GM21529 (cell line): ENCODE data around the gene CLPX.
"Not testable (repeated sequence)": the region's sequence is repeated elsewhere in the genome, so short reads cannot be mapped to it uniquely, and the experiment has no call there.

Source experiments
- ATAC-seq: cut with Tn5 transposase; IDR thresholded peaks from one replicate; pipeline ENCODE4 v1.9.1; 2021; ENCODE audit not compliant: unreplicated experiment

Gene CLPX

DNA sequence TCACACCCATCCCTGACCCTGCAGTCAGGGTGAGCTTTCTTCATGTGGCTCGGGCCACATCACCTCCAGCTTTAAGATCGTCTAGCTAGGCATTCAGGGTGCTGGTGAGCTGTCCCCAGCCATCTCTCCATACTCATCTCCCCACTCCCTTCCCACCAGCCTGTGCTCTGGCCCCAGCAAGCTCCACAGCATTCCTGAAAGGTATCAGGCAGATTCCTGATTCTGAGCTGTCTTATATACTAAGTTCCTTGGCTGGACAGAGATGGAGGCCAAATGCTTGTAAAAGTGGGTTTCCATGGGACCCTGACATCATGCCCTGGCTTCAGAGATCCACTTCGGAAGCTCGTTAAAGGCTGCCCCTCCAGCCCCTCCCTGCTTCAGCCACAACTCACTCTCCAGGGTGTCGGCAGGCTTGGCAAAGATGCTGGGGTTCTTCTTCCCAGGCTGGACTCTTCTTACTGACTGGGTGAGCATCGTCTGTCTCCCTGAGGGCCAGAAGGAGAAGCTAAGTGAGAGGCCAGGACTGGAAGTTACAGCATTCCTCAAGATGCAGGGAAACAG is 22.2 kb upstream of the CLPX start:
- ATAC-seq = no peak

DNA sequence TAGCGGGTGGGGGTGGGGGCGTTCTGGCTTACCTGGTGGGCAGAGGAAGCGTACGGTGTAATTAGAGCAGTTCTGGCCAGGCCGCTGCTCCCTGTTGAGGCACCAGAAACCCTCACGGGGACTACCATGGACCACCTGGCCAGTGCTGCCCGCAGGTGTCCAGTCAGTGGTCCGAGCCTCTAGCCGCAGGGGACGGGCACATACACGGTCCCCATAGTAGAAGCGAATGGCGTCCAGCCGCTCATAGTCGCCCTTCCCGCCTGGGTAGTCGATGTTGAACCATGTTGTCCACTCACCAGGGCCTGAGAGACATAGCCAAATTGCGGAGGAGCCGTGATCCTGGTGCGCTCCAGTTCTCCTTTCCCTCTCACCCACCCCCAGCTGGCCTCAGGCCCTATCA is 21.6 kb upstream of the CLPX start:
- ATAC-seq = no peak

DNA sequence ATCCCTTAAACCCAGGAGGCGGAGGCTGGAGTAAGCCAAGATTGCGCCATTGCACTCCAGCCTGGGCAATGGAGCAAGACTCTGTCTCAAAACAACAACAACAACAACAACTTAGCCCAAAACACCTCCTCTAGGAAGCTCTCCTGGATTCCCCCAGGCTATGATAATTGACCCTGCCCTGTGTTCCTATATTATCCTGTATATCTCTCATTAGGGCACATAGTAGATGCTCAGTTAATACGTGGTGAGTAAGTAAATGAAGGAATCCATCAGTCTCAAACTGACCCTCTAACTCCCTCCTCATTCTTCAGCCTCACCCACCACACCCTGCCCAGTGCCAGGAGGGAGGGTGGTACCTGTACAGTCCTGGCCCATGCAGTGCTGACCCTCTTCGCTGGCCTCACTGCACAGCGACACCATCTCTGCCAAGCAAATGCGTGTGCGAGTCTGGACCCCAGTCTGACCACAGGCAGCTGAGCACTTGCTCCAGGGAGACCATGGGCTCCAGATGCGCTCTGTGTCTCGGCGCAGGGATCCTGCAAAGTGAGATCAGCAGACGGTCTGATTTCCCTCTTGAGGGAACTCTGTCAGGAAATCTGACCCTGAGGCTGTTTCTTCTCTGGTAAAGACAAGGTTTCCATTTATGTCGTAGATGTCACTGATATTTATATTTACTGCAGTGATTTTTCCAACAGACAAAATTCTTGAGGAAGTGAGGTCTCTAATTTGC is 20.0 kb upstream of the CLPX start:
- no peak for ATAC-seq

DNA sequence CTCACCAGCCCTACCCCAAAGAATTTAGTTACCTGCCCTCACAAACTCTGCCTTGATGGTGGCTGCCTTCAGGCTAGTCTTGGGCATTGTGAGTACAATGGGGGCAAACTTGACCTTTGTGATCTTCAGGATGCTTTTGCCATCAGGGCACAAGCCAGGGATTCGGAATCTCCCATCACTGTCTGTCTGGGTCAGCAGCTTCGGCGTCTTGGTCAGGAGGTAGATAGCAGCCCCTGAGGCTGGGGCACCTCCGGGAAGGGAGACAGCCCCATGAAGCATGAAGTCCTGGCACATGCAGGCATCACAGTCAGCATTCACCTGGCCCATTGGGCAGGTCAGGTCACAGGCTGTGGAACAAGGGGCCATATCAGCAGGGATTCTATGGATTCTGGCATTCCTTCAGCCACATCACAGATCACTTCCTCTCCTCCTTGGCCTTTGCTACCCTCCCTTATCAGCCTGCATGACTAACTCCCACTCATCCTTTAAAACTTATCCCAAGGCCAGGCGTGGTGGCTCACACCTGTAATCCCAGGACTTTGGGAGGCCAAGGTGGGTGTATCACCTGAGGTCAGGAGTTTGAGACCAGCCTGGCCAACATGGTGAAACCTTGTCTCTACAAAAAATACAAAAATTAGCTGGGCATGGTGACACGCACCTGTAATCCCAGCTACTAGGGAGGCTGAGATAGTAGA is 19.2 kb upstream of the CLPX start:
- no peak for ATAC-seq

DNA sequence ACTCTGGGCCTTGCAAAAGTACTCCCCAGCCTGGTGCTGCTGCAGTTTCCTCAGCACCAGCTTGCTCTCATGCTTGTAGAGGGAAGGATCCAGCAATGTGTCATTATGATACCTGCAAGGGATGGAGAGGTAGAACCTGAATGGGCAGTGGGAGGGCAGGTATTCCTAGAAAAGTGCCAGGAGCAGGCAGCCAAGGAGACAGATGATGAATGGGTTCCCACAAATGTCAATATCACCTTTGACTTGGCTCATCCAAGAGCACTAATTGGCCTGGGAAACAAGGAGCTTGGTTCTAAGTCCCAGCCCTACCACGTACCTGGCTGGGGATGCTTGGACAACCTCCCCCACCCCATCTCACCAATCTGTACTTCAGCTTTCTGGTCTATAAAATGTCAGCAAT is 16.8 kb upstream of the CLPX start:
- no peak for ATAC-seq

DNA sequence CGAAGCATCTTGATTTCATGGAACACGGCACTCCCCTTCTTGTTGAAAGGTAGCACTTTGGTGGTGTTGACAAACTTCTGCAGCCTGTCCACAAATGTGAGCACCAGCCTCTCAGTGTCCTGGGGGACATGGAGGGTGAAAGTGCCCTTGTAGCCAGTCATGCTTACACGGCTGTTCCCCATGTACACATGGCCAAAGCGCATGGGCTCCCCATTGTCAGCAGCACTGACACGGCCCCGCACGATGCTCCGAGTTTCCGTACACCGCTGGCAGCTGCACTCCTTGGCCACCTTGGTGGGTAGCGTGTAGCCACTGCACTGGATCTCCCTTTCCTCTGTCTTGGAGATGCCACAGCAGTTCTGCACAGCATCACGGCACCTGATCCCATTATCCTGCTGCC is 13.4 kb upstream of the CLPX start:
- no peak for ATAC-seq

DNA sequence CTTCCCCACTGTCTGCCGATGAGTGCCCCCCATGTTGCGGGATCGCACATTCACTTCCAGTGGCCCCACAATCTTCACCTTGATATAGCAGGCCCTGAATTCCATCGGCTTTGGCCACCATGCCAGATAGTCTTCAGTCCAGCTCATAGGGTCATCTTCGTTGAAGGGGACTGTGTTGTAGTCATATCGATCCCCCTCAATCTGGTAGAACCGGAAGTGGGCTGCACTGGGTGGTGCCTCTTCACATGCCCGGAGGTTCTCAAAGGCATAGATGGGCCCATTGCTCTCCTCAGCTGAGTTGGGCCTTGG is 12.1 kb upstream of the CLPX start:
- ATAC-seq = no peak

DNA sequence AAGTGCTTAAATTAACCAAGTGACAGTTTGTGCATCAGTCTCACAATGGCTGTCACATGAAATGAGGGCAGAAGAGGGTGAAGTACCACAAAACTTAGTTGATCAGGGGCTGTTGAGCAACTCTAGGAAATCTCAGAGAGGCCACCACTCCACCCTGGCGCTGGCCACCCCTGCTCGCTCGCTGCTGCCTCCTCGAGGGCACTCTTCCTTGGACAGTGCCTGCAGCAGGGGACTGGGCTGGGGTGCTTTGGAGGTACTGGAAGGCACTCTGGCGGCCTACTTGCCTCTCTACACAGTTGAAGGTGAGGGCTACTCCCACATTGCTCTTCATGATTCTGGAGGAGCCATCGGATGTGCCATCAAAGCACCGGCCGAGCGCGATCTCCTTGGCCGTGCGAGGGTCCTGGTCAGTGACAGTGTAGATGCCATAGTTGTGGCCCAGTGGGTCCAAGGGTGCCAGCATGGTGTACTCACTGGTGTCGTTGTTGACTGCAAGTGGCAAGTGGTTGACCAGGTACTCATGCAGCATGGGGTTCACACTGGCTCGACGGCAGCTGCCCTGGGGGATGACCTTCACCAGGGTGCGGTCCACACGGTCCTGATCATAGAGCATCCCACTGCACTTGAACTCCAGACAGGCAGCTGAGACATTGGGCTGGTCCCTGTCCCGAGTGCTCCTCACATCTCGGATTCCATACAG is 11.6 kb upstream of the CLPX start:
- no peak for ATAC-seq

DNA sequence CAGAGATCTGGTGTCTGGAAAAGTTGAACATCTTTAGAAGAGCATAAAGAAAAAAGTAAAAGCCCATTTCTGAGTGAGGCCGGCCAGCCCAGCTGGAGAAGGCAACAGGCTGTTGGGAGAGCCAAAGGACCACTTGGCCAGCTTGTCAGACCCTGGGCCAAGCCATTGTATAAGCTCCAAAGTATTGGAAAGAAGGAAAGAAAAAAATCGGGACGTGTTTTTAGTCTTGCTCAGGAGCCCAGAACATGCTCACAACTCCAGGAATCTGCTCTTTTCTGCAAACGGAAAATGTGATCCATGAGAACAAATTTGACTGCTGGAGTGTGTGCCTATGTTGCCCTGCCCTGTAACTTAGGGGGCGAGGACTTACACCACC is 10.4 kb upstream of the CLPX start:
- no peak for ATAC-seq

DNA sequence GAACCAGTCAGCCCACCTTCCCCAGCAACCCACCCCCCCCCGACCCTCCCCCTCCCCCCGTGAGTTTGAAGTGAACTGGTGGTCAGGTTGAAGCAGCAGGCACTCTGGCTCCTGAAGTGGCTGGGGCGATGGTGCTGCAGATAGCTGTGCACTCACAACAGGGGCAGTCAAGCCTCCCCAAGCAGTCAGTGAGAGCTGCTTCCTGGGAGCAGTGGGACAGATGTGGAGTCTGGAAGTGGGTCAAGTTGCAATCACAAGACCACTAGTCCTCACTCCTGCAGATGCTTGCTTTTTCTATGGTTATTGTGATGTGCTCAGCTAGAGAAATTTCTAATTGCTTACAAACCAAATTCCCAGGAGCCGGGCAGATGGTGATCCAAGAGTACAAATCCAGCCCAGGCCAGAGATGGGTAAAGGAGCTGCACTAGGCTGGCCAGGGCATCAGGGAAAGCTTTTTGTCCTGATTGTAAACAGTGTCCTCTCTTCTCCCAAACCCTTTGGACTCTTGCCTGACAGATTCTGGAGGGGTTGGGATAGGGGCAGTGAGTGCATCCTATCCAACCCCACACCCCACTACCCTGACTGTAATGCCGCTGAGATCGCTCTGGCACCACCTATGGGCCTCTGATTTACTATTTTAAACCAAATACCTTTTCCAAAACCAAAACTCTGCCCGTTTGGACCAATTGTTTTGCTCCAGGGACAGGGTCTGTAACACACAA is 9.8 kb upstream of the CLPX start:
- ATAC-seq = no peak

DNA sequence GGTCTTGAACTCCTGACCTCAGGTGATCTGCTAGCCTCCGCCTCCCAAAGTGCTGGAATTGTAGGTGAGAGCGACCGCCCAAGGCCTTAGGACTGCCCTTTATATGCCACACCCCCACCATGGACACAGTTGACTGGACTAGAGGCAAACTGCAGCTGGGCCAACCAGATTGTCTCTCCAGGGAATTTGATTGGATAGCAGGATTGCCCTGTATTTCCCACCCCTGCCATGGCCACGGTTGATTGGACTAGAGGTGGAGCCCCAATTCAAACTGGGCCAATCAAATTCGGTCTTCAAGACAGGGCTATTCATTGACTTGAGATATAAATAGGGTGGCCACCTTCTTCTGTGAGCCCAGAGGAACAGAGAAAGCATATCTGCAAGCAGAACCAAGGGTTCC is 6.9 kb upstream of the CLPX start:
- no peak for ATAC-seq

DNA sequence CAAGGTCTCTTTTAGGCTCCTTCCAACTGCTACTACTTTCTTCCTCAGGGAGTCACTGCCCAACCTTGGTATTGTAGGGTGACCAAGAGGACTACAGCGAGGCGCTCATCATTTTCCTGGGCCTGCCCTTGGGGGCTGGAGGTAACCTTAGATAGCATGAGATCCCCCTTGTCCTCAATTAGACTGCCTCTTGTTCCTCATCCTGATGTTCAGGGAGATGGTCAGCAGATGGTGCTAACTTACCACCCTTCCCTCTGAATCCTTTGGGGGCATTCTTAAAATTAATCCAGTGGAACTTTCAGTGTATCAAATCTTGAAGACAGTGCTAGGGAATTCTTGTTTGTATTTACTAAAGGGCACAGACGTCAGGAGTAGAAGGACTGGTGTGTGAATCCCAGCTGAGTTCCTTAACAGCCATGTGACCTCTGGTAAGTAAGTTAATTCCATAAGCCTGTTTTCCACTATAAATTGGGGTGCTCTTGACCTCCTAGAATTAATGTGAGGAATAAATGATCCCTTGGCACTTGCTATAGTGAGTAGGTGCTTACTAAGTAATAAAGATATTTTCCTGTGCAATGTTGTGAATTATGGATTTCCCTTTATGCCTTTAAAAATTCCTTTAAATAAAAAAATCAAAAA is 4.1 kb upstream of the CLPX start:
- no peak for ATAC-seq

DNA sequence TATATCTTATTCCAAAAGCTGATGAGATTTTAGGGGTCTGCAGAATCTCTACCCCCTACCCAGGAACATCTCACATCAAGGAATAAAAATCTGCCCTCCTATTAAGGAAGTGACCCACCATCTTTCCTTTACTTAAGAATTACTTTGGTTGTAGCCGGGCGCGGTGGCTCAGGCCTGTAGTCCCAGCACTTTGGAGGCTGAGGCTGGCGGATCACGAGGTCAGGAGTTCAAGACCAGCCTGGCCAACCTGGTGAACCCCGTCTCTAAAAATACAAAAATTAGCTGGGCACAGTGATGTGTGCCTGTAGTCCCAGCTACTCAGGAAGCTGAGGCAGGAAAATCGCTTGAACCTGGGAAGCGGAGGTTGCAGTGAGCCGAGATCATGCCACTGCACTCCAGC is 3.3 kb upstream of the CLPX start:
- ATAC-seq = not testable (repeated sequence)

DNA sequence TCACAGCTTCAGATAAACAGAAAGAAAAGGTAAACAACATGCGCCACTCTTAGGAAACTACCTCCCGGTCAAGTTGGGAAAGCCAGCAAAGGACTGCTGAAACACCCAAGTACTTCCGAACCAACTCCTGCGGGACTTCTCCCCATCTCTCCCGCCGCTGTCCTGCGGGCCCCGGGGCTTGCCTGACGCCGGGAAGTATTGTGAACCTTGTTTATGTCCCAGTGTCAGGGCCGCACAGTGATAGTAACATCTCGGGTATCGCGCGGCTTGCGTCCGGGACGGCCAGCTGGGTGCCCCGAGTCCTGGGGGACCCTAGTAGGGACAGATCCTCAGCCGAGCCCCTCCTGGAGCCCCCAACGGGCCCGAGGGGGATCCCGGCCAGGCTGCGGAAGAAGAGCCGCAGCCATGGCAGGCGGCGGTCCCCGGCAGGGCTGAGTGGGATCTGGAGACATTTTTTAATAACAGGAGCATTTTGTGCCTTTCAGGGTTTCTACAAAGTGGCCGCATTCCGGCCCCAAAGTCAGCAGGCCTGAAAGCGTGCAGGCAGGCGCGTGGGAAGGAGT is 756 bp downstream of the CLPX start:
- peak; percentile 32 for ATAC-seq

DNA sequence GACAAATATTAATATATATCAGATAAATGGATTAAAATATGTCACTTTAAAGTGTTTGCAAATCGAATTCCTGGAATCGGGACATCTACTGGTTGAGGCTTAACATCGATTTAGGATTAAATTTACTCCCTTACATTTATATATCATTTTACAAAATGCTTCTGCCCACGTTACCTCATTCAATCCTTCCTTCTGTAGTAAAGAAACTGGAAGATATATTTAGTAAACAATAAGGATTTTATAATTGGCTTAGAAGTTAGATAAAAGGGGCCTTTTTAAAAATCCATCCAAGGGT is 1.3 kb downstream of the CLPX start:
- no peak for ATAC-seq

DNA sequence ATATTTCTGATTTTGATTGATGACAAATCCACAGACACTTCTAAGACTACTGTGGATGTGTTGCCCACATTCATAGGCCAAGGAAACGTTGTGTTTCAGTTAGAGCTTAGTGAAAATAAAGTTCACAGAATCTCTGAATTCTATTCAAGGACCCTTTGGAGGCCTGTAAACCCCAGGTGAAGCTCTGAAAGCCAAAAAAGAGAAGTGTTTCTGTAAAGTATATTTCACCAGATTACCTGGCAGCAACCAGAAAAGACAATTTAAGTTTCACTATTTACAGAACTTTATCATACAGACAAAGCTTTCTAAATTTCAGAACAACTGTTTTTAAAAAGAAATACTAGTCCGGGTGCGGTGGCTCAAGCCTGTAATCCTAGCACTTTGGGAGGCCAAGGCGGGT is 2.6 kb downstream of the CLPX start:
- ATAC-seq = no peak

DNA sequence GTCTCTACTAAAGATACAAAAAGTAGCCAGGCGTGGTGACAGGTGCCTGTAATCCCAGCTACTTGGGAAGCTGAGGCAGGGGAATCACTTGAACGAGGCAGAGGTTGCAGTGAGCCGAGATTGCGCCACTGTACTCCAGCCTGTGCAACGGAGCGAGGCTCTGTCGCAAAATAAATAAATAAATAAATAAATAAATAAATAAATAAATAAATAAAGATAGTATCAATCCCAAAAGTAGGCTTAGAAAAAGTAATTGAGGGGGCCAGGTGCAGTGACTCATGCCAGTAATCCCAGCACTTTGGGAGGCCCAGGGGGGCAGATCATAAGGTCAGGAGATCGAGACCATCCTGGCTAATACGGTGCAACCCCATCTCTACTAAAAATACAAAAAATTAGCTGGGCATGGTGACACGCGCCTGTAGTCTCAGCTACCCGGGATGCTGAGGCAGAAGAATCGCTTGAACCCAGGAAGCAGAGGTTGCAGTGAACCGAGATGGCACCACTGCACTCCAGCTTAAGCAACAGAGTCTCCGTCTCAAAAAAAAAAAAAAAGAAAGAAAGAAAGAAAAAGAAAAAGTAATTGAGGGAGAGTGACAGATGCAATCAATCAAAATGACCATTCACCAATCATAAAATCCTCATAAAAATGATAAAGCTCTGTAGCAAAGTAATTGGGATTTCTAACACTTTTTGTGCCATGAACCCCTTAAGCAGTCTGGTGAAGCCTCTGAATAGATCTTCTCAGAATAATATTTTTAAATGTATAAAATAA is 3.4 kb downstream of the CLPX start:
- ATAC-seq = not testable (repeated sequence)

DNA sequence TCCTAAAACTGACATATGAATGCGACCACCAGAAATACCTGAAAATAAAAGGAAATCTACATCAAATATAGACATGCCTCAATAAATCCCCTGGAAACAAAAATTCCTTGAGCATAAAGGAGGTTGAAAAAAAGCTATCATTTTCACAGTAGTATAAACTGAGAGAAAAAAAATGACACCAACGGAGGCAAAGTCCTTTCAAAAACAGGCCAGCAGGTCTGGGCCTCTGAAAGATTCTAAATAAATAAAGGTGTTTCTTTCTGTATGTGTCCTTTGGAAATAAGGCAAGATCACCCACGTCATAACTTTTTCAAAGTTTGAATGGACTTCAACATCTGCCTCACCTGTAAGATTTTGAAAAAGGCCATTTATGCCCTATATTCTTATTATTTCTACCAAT is 5.0 kb downstream of the CLPX start:
- ATAC-seq = no peak

DNA sequence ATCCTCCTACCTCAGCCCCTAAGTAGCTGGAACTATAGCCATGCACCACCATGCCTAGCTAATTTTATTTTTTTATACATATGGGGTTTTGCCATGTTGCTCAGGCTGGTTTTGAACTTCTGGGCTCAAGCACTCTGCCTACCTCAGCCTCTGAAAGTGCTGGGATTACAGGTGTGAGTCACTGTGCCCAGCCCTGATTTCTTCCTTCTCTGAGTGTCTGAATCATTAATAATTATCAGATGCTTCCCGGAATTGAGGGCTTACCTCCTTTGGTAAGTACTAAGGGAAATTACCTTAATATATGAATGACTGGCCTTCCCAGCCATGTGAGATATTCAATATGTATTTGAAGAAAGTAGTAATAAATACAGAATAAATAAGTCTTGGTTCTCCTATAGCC is 7.2 kb downstream of the CLPX start:
- no peak for ATAC-seq

DNA sequence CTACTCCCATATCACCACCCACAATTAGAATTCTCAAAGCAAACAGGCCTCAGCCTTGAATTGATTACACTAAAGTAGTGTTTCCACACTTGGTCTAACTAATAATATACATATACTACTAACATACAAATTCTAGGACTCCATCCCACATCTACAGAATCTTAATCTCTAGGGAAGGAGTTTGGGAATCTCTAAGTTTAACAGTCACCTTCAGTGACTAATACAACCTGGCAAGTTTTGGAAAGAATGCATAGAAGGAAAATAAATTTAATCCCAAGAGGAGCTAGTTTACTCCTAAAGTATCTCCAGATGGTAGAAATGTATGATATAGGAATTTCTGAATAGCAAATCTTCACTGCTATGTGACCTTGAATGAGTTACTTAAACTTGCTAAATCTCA is 9.1 kb downstream of the CLPX start:
- no peak for ATAC-seq
